Astrocyte (in vitro differentiated cells and primary cell): ENCODE data around the gene STT3B.

Experiments
- CTCF ChIP-seq: IDR thresholded peaks from 2 replicates; pipeline ENCODE4 v1.5.1; 2011; ENCODE audit warnings: low read depth, mild to moderate bottlenecking, inconsistent platforms, low read length, moderate library complexity; ENCODE audit not compliant: insufficient read depth
- EZH2 ChIP-seq: IDR thresholded peaks from 2 replicates; pipeline ENCODE4 v1.6.1; 2012; ENCODE audit warnings: mild to moderate bottlenecking, low read length, inconsistent platforms; ENCODE audit not compliant: insufficient read depth

- TF ChIP-seq CTCF (no peak), EZH2 (no peak)
Observed at GRCh38 chr3:31522152-31522551, 10.6 kb upstream of the STT3B start.
